SK-N-MC (cell line): Measurements from ENCODE around the gene ANKRD33.

ENCODE experiments used
- EZH2 ChIP-seq: fragments of 200-600 bp; sonication (generic); IDR thresholded peaks from one replicate; pipeline ENCODE4 v1.6.1; 2017; ENCODE audit warnings: antibody characterized with exemption
- FOXP2 ChIP-seq: optimal IDR thresholded peaks from 2 replicates; pipeline ENCODE3; 2011; ENCODE audit warnings: mild to moderate bottlenecking, moderate library complexity; ENCODE audit not compliant: insufficient read depth; ENCODE audit errors: extremely low read length, control extremely low read depth
- POLR2AphosphoS5 ChIP-seq: IDR thresholded peaks from 2 replicates; pipeline ENCODE4 v1.6.1; 2012; ENCODE audit warnings: mild to moderate bottlenecking, low read depth, low read length, borderline replicate concordance

DNA sequence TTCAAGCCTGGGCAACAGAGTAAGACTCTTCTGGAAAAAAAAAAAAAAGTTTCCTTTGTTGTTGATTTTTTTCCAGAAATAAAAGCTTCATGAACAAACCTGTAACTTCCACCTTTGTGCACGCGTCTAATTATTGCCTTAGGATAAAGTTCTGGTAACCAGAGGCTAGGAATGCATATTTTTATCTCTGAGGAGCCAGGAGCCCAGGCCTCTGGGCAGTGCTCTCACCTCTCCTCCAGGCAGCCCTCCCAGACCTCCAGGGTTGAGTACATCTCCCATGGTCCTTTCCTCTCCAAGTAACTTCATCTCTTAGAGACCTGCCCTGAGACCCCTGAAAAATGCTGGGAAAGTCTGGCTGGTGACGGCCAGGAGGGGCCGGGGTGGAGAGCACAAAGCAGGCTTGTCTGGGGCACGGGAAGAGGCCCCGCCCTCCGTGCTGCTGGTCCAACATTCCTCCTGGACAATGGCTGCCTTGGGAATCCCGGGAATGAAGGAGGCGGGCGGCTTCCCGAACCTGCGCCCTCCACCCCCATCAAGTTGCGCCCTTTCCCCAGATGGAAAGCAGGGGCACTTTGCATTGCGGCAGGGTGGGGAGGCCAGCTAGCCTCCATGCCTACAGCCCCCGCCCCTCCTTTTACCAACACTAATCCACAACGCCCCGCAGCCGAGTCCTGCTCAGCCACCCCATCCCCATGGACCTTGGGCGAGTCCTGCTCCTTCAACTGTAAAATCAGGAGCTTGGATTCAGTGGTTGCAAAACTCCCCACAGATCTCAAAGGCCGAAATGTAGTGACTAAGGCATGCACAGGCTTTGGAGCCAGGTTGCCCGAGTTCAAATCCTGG, 32.1 kb upstream of the ANKRD33 start:
- TF ChIP-seq EZH2 (no peak), FOXP2 (no peak), POLR2AphosphoS5 (no peak)
